SK-N-SH (cell line): ENCODE data around the gene EXOG. TPM values are rescaled to one million over a fixed set of nuclear protein-coding genes. Genes with fewer than 3 reads are reported as not detected.

Experiments used
- CTCF ChIA-PET: fragments of 300-600, 350-600 bp; formaldehyde crosslinking; extraction: SDS; loops from one replicate; lab custom pipeline; 2021; lab: Yijun Ruan, JAX
- POLR2A ChIA-PET: fragments of 350-600 bp; sonication (Branson Sonifier 250); formaldehyde crosslinking; extraction: SDS; loops from one replicate; lab custom pipeline; 2020; ENCODE audit warnings: antibody characterized with exemption, inconsistent platforms; lab: Yijun Ruan, JAX
- DNase-seq: peaks from one replicate; pipeline ENCODE4 v3.0.0; 2012
- H2AFZ ChIP-seq: fragments of 200-600 bp; sonication (generic); 2 replicates; pipeline ENCODE4 v1.8.1; 2016; ENCODE audit warnings: antibody characterized with exemption, mild to moderate bottlenecking, low read depth
- H3F3A ChIP-seq: fragments of 200-600 bp; sonication (generic); replicated peaks from 2 replicates; pipeline ENCODE3; 2016; ENCODE audit warnings: antibody characterized with exemption, mild to moderate bottlenecking; ENCODE audit not compliant: insufficient read depth
- H3K27ac ChIP-seq, 2 experiments: fragments of 200-500 bp in 1 of 2; fragments of 200-600 bp in 1 of 2; sonication (Bioruptor generic) in 1 of 2; sonication (generic), shearing (Covaris generic) in 1 of 2; 2 replicates each; pipeline versions ENCODE4 v1.5.1 to v1.6.1; 2014 to 2016; ENCODE audit warnings: low read depth in 2 of 2, inconsistent platforms in 1 of 2, low read length in 1 of 2, mild to moderate bottlenecking in 1 of 2, mixed read lengths in 1 of 2
- H3K27me3 ChIP-seq: fragments of 200-600 bp; sonication (generic), shearing (Covaris generic); 2 replicates; pipeline ENCODE4 v1.6.1; 2016; ENCODE audit warnings: mixed run types; ENCODE audit not compliant: insufficient read depth
- H3K36me3 ChIP-seq, 2 experiments: fragments of 200-500 bp in 1 of 2; fragments of 200-600 bp in 1 of 2; sonication (Bioruptor generic) in 1 of 2; sonication (generic) in 1 of 2; replicated peaks in 1 of 2; 2 replicates each; pipeline versions ENCODE3 to v1.5.1; 2014 to 2016; ENCODE audit warnings: low read length in 1 of 2, mild to moderate bottlenecking in 1 of 2; ENCODE audit not compliant: insufficient read depth in 2 of 2, control insufficient read depth in 1 of 2
- H3K4me1 ChIP-seq, 2 experiments: fragments of 200-500 bp in 1 of 2; fragments of 200-600 bp in 1 of 2; sonication (Bioruptor generic) in 1 of 2; sonication (generic), shearing (Covaris generic) in 1 of 2; 2 replicates each; pipeline versions ENCODE4 v1.5.1 to v1.6.1; 2014 to 2016; ENCODE audit warnings: low read depth in 1 of 2, low read length in 1 of 2, mixed run types in 1 of 2; ENCODE audit not compliant: insufficient read depth in 2 of 2, control insufficient read depth in 1 of 2
- H3K4me2 ChIP-seq: fragments of 200-600 bp; sonication (generic), shearing (Covaris generic); 2 replicates; pipeline ENCODE4 v1.6.1; 2017; ENCODE audit warnings: mixed run types
- H3K4me3 ChIP-seq, 2 experiments: fragments of 200-500 bp in 1 of 2; fragments of 200-600 bp in 1 of 2; sonication (Bioruptor generic) in 1 of 2; sonication (generic), shearing (Covaris generic) in 1 of 2; 2 replicates each; pipeline versions ENCODE4 v1.5.1 to v1.8.1; 2014 to 2016; ENCODE audit warnings: low read depth in 2 of 2, inconsistent platforms in 1 of 2, low read length in 1 of 2, mild to moderate bottlenecking in 1 of 2, mixed read lengths in 1 of 2, moderate library complexity in 1 of 2
- H3K79me2 ChIP-seq: fragments of 200-600 bp; sonication (generic); 2 replicates; pipeline ENCODE4 v1.8.1; 2017; ENCODE audit warnings: mild to moderate bottlenecking; ENCODE audit not compliant: insufficient read depth
- H3K9ac ChIP-seq: fragments of 200-600 bp; sonication (generic); 2 replicates; pipeline ENCODE4 v1.6.1; 2017; ENCODE audit warnings: mixed run types
- H3K9me2 ChIP-seq: fragments of 200-600 bp; sonication (generic); 2 replicates; pipeline ENCODE4 v1.6.1; 2017; ENCODE audit warnings: mixed run types
- H3K9me3 ChIP-seq: fragments of 200-600 bp; sonication (generic); 2 replicates; pipeline ENCODE4 v1.6.1; 2017; ENCODE audit warnings: mixed run types, mild to moderate bottlenecking, moderate library complexity
- H4K20me1 ChIP-seq: fragments of 200-600 bp; sonication (generic); 2 replicates; pipeline ENCODE4 v1.6.1; 2017; ENCODE audit warnings: mild to moderate bottlenecking, mixed run types; ENCODE audit not compliant: insufficient read depth
- CHD2 ChIP-seq: fragments of 150-350 bp; IDR thresholded peaks from 2 replicates; pipeline ENCODE4 v1.6.1; 2018; ENCODE audit warnings: low read length; ENCODE audit not compliant: partially characterized antibody
- ELF1 ChIP-seq: IDR thresholded peaks from 2 replicates; pipeline ENCODE4 v1.4.0; 2012
- EP300 ChIP-seq, 2 experiments: IDR thresholded peaks; 2 replicates each; pipeline versions ENCODE4 v1.4.0 to v1.6.1; 2012; ENCODE audit warnings: borderline replicate concordance in 1 of 2, low read depth in 1 of 2, low read length in 1 of 2
- FOSL2 ChIP-seq: IDR thresholded peaks from 2 replicates; pipeline ENCODE4 v1.4.0; 2012; ENCODE audit warnings: low read depth, mild to moderate bottlenecking, moderate library complexity, borderline replicate concordance
- FOXJ3 ChIP-seq: sonication (generic); formaldehyde crosslinking; IDR thresholded peaks from 2 replicates; pipeline ENCODE4 v1.5.1; 2020; ENCODE audit warnings: mild to moderate bottlenecking, missing genetic modification reagents
- GABPA ChIP-seq: IDR thresholded peaks from 2 replicates; pipeline ENCODE4 v1.4.0; 2012; ENCODE audit warnings: low read depth, mild to moderate bottlenecking
- MAX ChIP-seq: IDR thresholded peaks from 2 replicates; pipeline ENCODE4 v1.4.0; 2012; ENCODE audit warnings: low read depth
- MEF2A ChIP-seq: IDR thresholded peaks from 2 replicates; pipeline ENCODE4 v1.4.0; 2012; ENCODE audit warnings: low read depth, borderline replicate concordance
- MXI1 ChIP-seq: IDR thresholded peaks from 2 replicates; pipeline ENCODE4 v1.6.1; 2012; ENCODE audit warnings: mild to moderate bottlenecking, low read depth, low read length, improper control_type of control experiment
- RAD21 ChIP-seq: IDR thresholded peaks from 2 replicates; pipeline ENCODE4 v1.6.1; 2012; ENCODE audit warnings: mild to moderate bottlenecking, low read length
- RCOR1 ChIP-seq: fragments of 150-350 bp; IDR thresholded peaks from 2 replicates; pipeline ENCODE4 v1.6.1; 2017; ENCODE audit warnings: antibody characterized with exemption, low read length
- REST ChIP-seq: IDR thresholded peaks from 2 replicates; pipeline ENCODE4 v1.6.1; 2012; ENCODE audit warnings: mild to moderate bottlenecking, low read depth, low read length, moderate library complexity
- RXRA ChIP-seq: IDR thresholded peaks from 2 replicates; pipeline ENCODE4 v1.4.0; 2012; ENCODE audit warnings: low read depth, mild to moderate bottlenecking, borderline replicate concordance
- SMC3 ChIP-seq: IDR thresholded peaks from 2 replicates; pipeline ENCODE4 v1.6.1; 2012; ENCODE audit warnings: low read depth, low read length, improper control_type of control experiment
- TAF1 ChIP-seq: IDR thresholded peaks from 2 replicates; pipeline ENCODE4 v1.6.1; 2012; ENCODE audit warnings: low read depth, mild to moderate bottlenecking, low read length, moderate library complexity, borderline replicate concordance
- USF1 ChIP-seq: IDR thresholded peaks from 2 replicates; pipeline ENCODE4 v1.4.0; 2012; ENCODE audit warnings: low read depth, borderline replicate concordance
- WGBS: methylation state at CpG from one replicate; pipeline ENCODE4 v1.1.6; 2017; ENCODE audit warnings: low lambda C conversion rate; 5-methylcytosine and 5-hydroxymethylcytosine counted together
- polyA plus RNA-seq, 3 experiments: library from polyadenylated mRNA; depleted of rRNA; stranded (reverse); fragments of >200 nt; gene quantifications; 2 replicates each; pipeline ENCODE4 v1.2.3, GENCODE V29; 2012

Gene EXOG
- polyA plus RNA-seq, 1 of the 3 experiments (the other 2 are of a cell fraction), result 6.2 TPM

GRCh38 chr3:38491215-38491614 lies 4.9 kb upstream of the EXOG start:
- H2AFZ ChIP-seq, result no peak overlapping the region
- TF ChIP-seq FOSL2, result no peak
- no peak for TF ChIP-seq MEF2A
- no peak for TF ChIP-seq RCOR1
- no peak for TF ChIP-seq FOXJ3 (CRISPR knock-in tag)
- no peak for TF ChIP-seq SMC3
- no peak for TF ChIP-seq REST
- TF ChIP-seq USF1, result no peak
- no peak for TF ChIP-seq EP300 (IDR thresholded peaks at IDR 0.05; ENCODE audit: borderline replicate concordance in 1 of 2, low read depth in 1 of 2, low read length in 1 of 2)
- no peak for TF ChIP-seq MAX
- no peak for TF ChIP-seq TAF1
- TF ChIP-seq MXI1, result no peak
- no peak for TF ChIP-seq CHD2
- POLR2A ChIA-PET, result no interaction called here
- no peak for DNase-seq
- peaks cover 0 to 7% of the 10 kb centered on the region in 2 experiments; a peak in 2 of 4 replicates for H3K4me1 ChIP-seq
- no peak overlapping the region for H3K4me2 ChIP-seq
- H3K36me3 ChIP-seq, result peaks cover 0 to 5% of the 10 kb centered on the region in 2 experiments
- H4K20me1 ChIP-seq, result no peaks in the 10 kb centered on the region
- H3K9me2 ChIP-seq, result no peaks in the 10 kb centered on the region
- H3K9me3 ChIP-seq, result no peaks in the 10 kb centered on the region
- no peaks in the 10 kb centered on the region for H3K27me3 ChIP-seq
- WGBS, result 94% methylated on average over 6 of the region's 6 CpGs
- H3K79me2 ChIP-seq, result no peaks in the 10 kb centered on the region
- H3F3A ChIP-seq, result peaks cover 3% of the 10 kb centered on the region
- CTCF ChIA-PET, result interaction anchor here (0.9 to 3.3 kb wide), 8 partner anchors 11 to 232 kb away, joined by 3 to 25 read pairs (median 10); partner anchors contain the start of gene XYLB
- H3K9ac ChIP-seq, result no peak overlapping the region
- H3K27ac ChIP-seq, result no peak overlapping the region
- H3K4me3 ChIP-seq, result no peak overlapping the region

GRCh38 chr3:38493031-38493430 lies 3.1 kb upstream of the EXOG start:
- H2AFZ ChIP-seq, result no peak overlapping the region
- no peaks in the 10 kb centered on the region for H3K9me3 ChIP-seq
- H3K4me1 ChIP-seq, result peaks cover 0 to 11% of the 10 kb centered on the region in 2 experiments; a peak in 3 of 4 replicates
- H3K79me2 ChIP-seq, result peaks cover 15% of the 10 kb centered on the region
- no peak overlapping the region for H3K4me3 ChIP-seq
- H3K9ac ChIP-seq, result no peak overlapping the region
- H3K36me3 ChIP-seq, result peaks cover 6 to 8% of the 10 kb centered on the region in 2 experiments
- no peak overlapping the region for H3K27ac ChIP-seq
- POLR2A ChIA-PET, result no interaction called here
- H4K20me1 ChIP-seq, result no peaks in the 10 kb centered on the region
- WGBS, result 88% methylated on average over 4 of the region's 4 CpGs
- H3K9me2 ChIP-seq, result no peaks in the 10 kb centered on the region
- DNase-seq, result no peak
- no peaks in the 10 kb centered on the region for H3K27me3 ChIP-seq
- H3K4me2 ChIP-seq, result no peak overlapping the region
- TF ChIP-seq ELF1 (no peak), RXRA (no peak), RAD21 (no peak), GABPA (no peak), FOSL2 (no peak)
- TF ChIP-seq, all 33 proteins: peak for 0
- CTCF ChIA-PET, result interaction anchor here (0.9 to 4.6 kb wide), 8 partner anchors 9 to 507 kb away, joined by 3 to 39 read pairs (median 10); no protein-coding TSS in a partner anchor
- peaks cover 3% of the 10 kb centered on the region for H3F3A ChIP-seq
